Trophoblast cell (in vitro differentiated cells and primary cell): ENCODE data around the gene BANK1.

Source experiments
- DNase-seq, 2 donors: peaks; one replicate each; pipeline ENCODE4 v3.0.0-alpha.2; 2016
- H2AFZ ChIP-seq: 2 replicates; pipeline ENCODE4 v1.6.1; 2013; ENCODE audit warnings: low read length, moderate library complexity, mild to moderate bottlenecking; ENCODE audit not compliant: insufficient read depth, poor library complexity
- H2AK5ac ChIP-seq: 2 replicates; pipeline ENCODE4 v1.6.1; 2013; ENCODE audit warnings: mild to moderate bottlenecking, low read length
- H2BK120ac ChIP-seq: 2 replicates; pipeline ENCODE4 v1.6.1; 2013; ENCODE audit warnings: low read length, mild to moderate bottlenecking, moderate library complexity; ENCODE audit not compliant: insufficient read depth, poor library complexity
- H2BK12ac ChIP-seq: 2 replicates; pipeline ENCODE4 v1.6.1; 2013; ENCODE audit warnings: mild to moderate bottlenecking, low read length, moderate library complexity
- H2BK5ac ChIP-seq: 2 replicates; pipeline ENCODE4 v1.6.1; 2013; ENCODE audit warnings: low read length, low read depth, moderate library complexity, mild to moderate bottlenecking; ENCODE audit not compliant: poor library complexity
- H3K14ac ChIP-seq: 2 replicates; pipeline ENCODE4 v1.6.1; 2013; ENCODE audit warnings: mild to moderate bottlenecking, low read length
- H3K18ac ChIP-seq: 2 replicates; pipeline ENCODE4 v1.6.1; 2013; ENCODE audit warnings: mild to moderate bottlenecking, low read length
- H3K23ac ChIP-seq: 2 replicates; pipeline ENCODE4 v1.6.1; 2013; ENCODE audit warnings: low read length
- H3K27ac ChIP-seq: 2 replicates; pipeline ENCODE4 v1.5.1; 2013; ENCODE audit warnings: low read depth, mild to moderate bottlenecking, inconsistent platforms, low read length, moderate library complexity
- H3K27me3 ChIP-seq: 2 replicates; pipeline ENCODE4 v1.6.1; 2013; ENCODE audit warnings: inconsistent platforms, mild to moderate bottlenecking, low read length, moderate library complexity; ENCODE audit not compliant: insufficient read depth
- H3K36me3 ChIP-seq, 2 experiments: 1 replicate in 1 of 2; 2 replicates in 1 of 2; pipeline ENCODE4 v1.6.1; 2013; ENCODE audit warnings: low read length in 2 of 2, mild to moderate bottlenecking in 2 of 2, moderate library complexity in 1 of 2; ENCODE audit not compliant: insufficient read depth in 2 of 2, control insufficient read depth in 1 of 2
- H3K4ac ChIP-seq: 2 replicates; pipeline ENCODE4 v1.6.1; 2013; ENCODE audit warnings: low read depth, mild to moderate bottlenecking, low read length, moderate library complexity
- H3K4me1 ChIP-seq, 2 experiments: 1 replicate in 1 of 2; 2 replicates in 1 of 2; pipeline ENCODE4 v1.6.1; 2013; ENCODE audit warnings: low read length in 2 of 2, mild to moderate bottlenecking in 2 of 2, moderate library complexity in 1 of 2; ENCODE audit not compliant: insufficient read depth in 2 of 2, control insufficient read depth in 1 of 2
- H3K4me2 ChIP-seq: 2 replicates; pipeline ENCODE4 v1.6.1; 2013; ENCODE audit warnings: inconsistent platforms, mild to moderate bottlenecking, low read length, moderate library complexity
- H3K4me3 ChIP-seq: 2 replicates; pipeline ENCODE4 v1.5.1; 2013; ENCODE audit warnings: mild to moderate bottlenecking, low read depth, low read length, inconsistent platforms
- H3K79me1 ChIP-seq: one replicate; pipeline ENCODE4 v1.6.1; 2013; ENCODE audit warnings: low read length
- H3K79me2 ChIP-seq: 2 replicates; pipeline ENCODE4 v1.6.1; 2013; ENCODE audit warnings: low read length, mild to moderate bottlenecking; ENCODE audit not compliant: control insufficient read depth, insufficient read depth, poor library complexity
- H3K9ac ChIP-seq: 2 replicates; pipeline ENCODE4 v1.6.1; 2013; ENCODE audit warnings: mild to moderate bottlenecking, low read length
- H3K9me3 ChIP-seq: 2 replicates; pipeline ENCODE4 v1.6.1; 2013; ENCODE audit warnings: low read depth, mild to moderate bottlenecking, control low read depth, inconsistent platforms, low read length; ENCODE audit not compliant: insufficient read depth
- H4K12ac ChIP-seq: 2 replicates; pipeline ENCODE4 v1.6.1; 2013; ENCODE audit warnings: low read depth, mild to moderate bottlenecking, low read length, moderate library complexity
- H4K8ac ChIP-seq: 2 replicates; pipeline ENCODE4 v1.6.1; 2013; ENCODE audit warnings: low read depth, mild to moderate bottlenecking, low read length, moderate library complexity
- H4K91ac ChIP-seq: one replicate; pipeline ENCODE4 v1.6.1; 2013; ENCODE audit warnings: low read depth, mild to moderate bottlenecking, low read length, moderate library complexity
- WGBS: extraction: QIAGEN DNeasy Blood & Tissue Kit; methylation state at CpG from one replicate; pipeline ENCODE4 v1.1.7; 2013; ENCODE audit warnings: missing lambda C conversion rate; ENCODE audit not compliant: insufficient read length, insufficient coverage; ENCODE audit errors: extremely low coverage; 5-methylcytosine and 5-hydroxymethylcytosine counted together

BANK1 gene

DNA sequence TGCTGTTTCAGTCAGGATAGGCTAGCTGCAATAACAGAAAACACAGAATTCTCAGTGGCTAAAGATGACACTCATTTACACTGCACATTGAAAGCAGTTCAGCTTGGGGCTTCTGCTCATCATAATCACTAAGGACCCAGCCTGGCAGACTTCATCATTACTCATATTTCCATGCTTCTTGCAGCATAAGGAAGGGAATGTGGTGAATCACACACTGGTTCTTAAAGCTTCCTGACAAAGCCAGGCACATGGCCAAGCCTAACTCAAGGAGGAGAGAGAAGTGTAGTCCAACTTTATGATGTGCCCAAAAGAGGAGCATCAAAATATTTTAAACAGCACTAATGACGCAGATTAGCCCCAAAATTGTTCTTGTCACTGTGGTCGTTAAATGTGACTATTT is 186.5 kb downstream of the BANK1 start:
- WGBS = no CpG with 5 or more reads among the region's 2 CpGs
- Histone ChIP-seq H3K4me3 (no peak overlapping the region), H3K4me2 (no peak overlapping the region), H2AK5ac (no peak overlapping the region), H3K36me3 (no peaks in the 10 kb centered on the region), H4K8ac (no peak overlapping the region), H3K79me1 (no peaks in the 10 kb centered on the region), H3K18ac (no peak overlapping the region), H3K14ac (no peak overlapping the region), H3K4me1 (peaks cover 0 to 2% of the 10 kb centered on the region in 2 experiments), H2BK5ac (no peak overlapping the region), H4K91ac (no peak overlapping the region), H3K9me3 (no peaks in the 10 kb centered on the region), H2BK120ac (no peak overlapping the region), H4K12ac (no peak overlapping the region), H3K27me3 (no peaks in the 10 kb centered on the region), H3K79me2 (no peaks in the 10 kb centered on the region), H2BK12ac (no peak overlapping the region), H3K23ac (no peak overlapping the region), H3K4ac (no peak overlapping the region), H2AFZ (no peak overlapping the region), H3K9ac (no peak overlapping the region), H3K27ac (no peak overlapping the region)
- DNase-seq = peak; percentile 55 to 74

DNA sequence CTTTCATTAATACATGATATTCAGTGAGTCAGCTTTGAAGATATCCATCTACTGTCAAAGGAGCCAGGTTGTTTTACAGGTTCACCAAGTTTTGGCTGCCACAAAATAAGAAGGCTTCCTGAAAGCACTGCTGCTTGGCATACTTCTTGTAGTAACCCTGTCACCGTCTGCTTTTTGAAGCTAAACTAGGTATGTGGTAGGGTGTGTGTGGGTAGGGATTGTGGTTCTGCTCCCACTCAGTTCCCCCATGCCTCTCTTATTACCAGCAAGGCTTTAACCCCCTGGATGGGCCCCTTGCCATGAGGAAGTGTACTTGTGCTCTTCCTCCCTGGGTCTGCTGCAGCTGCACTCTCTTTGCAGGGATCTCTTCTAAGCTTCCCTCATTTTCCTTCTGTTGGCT is 191.2 kb downstream of the BANK1 start:
- no peak overlapping the region for H2BK120ac ChIP-seq
- H3K36me3 ChIP-seq = no peaks in the 10 kb centered on the region
- H3K4me2 ChIP-seq = peak overlapping the region; percentile 17
- H3K9me3 ChIP-seq = no peaks in the 10 kb centered on the region
- no peak overlapping the region for H3K9ac ChIP-seq
- peaks cover 0 to 2% of the 10 kb centered on the region in 2 experiments for H3K4me1 ChIP-seq
- WGBS = no CpG with 5 or more reads among the region's 1 CpG
- peak; percentile 91 to 98 for DNase-seq
- no peak overlapping the region for H4K8ac ChIP-seq
- H3K27me3 ChIP-seq = no peaks in the 10 kb centered on the region
- H4K12ac ChIP-seq = no peak overlapping the region
- H2BK12ac ChIP-seq = no peak overlapping the region
- H3K14ac ChIP-seq = no peak overlapping the region
- no peak overlapping the region for H3K4me3 ChIP-seq
- H3K23ac ChIP-seq = no peak overlapping the region
- H3K4ac ChIP-seq = no peak overlapping the region
- no peak overlapping the region for H4K91ac ChIP-seq
- H3K79me2 ChIP-seq = no peaks in the 10 kb centered on the region
- H2BK5ac ChIP-seq = no peak overlapping the region
- no peak overlapping the region for H2AK5ac ChIP-seq
- no peak overlapping the region for H2AFZ ChIP-seq
- no peak overlapping the region for H3K18ac ChIP-seq
- no peaks in the 10 kb centered on the region for H3K79me1 ChIP-seq
- peak overlapping the region; percentile 32 for H3K27ac ChIP-seq

DNA sequence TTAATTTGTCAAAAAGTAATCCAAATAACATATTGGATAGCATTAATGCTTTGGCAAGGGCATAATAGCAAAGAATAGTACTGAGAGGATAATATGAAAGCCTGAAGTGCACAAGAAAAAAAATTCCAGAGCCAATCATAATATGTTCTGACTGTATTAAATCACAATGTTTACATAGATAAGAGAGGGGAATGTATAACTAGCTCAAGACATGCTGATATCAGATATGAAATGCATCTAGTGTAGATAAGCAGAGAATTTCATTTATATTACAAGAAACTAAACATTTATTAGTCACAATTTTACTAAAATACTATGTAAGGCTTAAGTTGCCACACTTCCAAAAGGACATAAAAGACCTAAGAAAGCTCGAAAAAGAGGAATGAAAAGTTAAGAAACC is 193.3 kb downstream of the BANK1 start:
- Histone ChIP-seq H4K91ac (no peak overlapping the region), H3K4me2 (no peak overlapping the region), H2AFZ (no peak overlapping the region), H3K27me3 (no peaks in the 10 kb centered on the region), H3K4me3 (no peak overlapping the region), H3K18ac (no peak overlapping the region), H2BK12ac (no peak overlapping the region), H4K8ac (no peak overlapping the region), H3K79me1 (no peaks in the 10 kb centered on the region), H3K4me1 (peaks cover 0 to 2% of the 10 kb centered on the region in 2 experiments), H3K23ac (no peak overlapping the region), H3K9me3 (no peaks in the 10 kb centered on the region), H3K4ac (no peak overlapping the region), H3K27ac (no peak overlapping the region), H2BK120ac (no peak overlapping the region), H3K79me2 (no peaks in the 10 kb centered on the region), H2AK5ac (no peak overlapping the region), H2BK5ac (no peak overlapping the region), H4K12ac (no peak overlapping the region), H3K9ac (no peak overlapping the region), H3K36me3 (no peaks in the 10 kb centered on the region), H3K14ac (no peak overlapping the region)
- no peak for DNase-seq
- no CpG with 5 or more reads among the region's 1 CpG for WGBS

DNA sequence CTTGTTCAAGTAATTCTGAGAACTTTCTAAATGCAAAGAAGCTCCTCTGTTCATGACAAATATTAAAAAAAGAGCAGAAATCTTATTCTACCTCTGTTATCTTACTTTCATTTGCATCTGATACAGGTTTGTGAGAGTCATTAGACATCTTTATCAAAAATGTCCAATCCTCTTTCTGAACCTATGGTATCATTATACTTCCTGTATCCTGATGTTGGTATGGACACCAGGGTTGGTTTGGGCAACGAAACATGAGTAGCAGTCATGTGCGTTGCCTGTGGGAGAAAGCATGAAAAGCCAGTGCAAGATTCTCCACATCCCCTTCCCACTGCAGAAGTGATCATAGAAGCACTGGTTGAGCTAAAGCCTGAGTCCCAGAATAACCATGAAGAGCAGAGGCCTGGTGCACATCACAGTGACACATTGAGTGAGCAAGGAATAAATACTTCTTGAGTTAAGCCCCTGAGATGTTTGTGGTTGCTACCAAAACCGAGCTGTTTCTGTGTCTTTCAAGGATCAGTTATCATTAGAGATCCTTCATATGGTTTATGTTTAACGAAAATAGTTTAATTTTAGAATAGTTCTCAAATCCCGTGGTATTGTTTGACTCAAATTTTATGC is 197.2 kb downstream of the BANK1 start:
- H3K4me1 ChIP-seq = no peaks in the 10 kb centered on the region
- no peak overlapping the region for H4K8ac ChIP-seq
- no peak overlapping the region for H2BK12ac ChIP-seq
- no peak overlapping the region for H4K91ac ChIP-seq
- no peak overlapping the region for H3K18ac ChIP-seq
- no peak overlapping the region for H3K27ac ChIP-seq
- no peak overlapping the region for H3K4me3 ChIP-seq
- no peak overlapping the region for H3K9ac ChIP-seq
- H3K36me3 ChIP-seq = no peaks in the 10 kb centered on the region
- H3K79me2 ChIP-seq = no peaks in the 10 kb centered on the region
- DNase-seq = no peak
- no peak overlapping the region for H2AFZ ChIP-seq
- H2BK5ac ChIP-seq = no peak overlapping the region
- H2BK120ac ChIP-seq = no peak overlapping the region
- H3K4ac ChIP-seq = no peak overlapping the region
- no peak overlapping the region for H3K23ac ChIP-seq
- H2AK5ac ChIP-seq = no peak overlapping the region
- H4K12ac ChIP-seq = no peak overlapping the region
- H3K4me2 ChIP-seq = no peak overlapping the region
- no peaks in the 10 kb centered on the region for H3K27me3 ChIP-seq
- H3K79me1 ChIP-seq = no peaks in the 10 kb centered on the region
- H3K9me3 ChIP-seq = no peaks in the 10 kb centered on the region
- H3K14ac ChIP-seq = no peak overlapping the region
- no CpG with 5 or more reads among the region's 5 CpGs for WGBS
